Naive thymus-derived CD8-positive, alpha-beta T cell (primary cell): Measurements from ENCODE around the gene PPA1. TPM values are rescaled to one million over a fixed set of nuclear protein-coding genes. Genes with fewer than 3 reads are reported as not detected.
"Not testable (repeated sequence)": the region's sequence is repeated elsewhere in the genome, so short reads cannot be mapped to it uniquely, and the experiment has no call there.

Experiments
- ATAC-seq, 2 donors: fragments of 150-1000 bp; cut with Tn5 transposase in 1 of 2; sonication (Bioruptor Pico), chemical (Tn5 transposase) in 1 of 2; 1 replicate in 1 of 2; 2 replicates in 1 of 2; pipeline ENCODE4 v1.10.0; 2021; ENCODE audit warnings: mild to moderate bottlenecking in 2 of 2, moderate library complexity in 2 of 2
- POLR2A ChIA-PET: fragments of 350-600 bp; sonication (Branson Sonifier 250); formaldehyde crosslinking; loops from one replicate; lab custom pipeline; 2021; ENCODE audit warnings: antibody characterized with exemption; lab: Charles Lee
- DNase-seq, 10 donors: peaks; one replicate each; pipeline versions ENCODE4 v3.0.0 to v3.0.0-alpha.2; 2020 to 2022
- H3K27ac Mint-ChIP-seq, 10 donors: one replicate each; pipeline ENCODE4 v1.8.0; 2020 to 2022; ENCODE audit warnings: mild to moderate bottlenecking in 10 of 10, mixed read lengths in 10 of 10, moderate library complexity in 4 of 10, inconsistent platforms in 1 of 10
- H3K27me3 Mint-ChIP-seq, 5 donors: one replicate each; pipeline ENCODE4 v1.8.0; 2021 to 2022; ENCODE audit warnings: mixed read lengths in 5 of 5
- H3K36me3 Mint-ChIP-seq, 3 donors: one replicate each; pipeline ENCODE4 v1.8.0; 2020 to 2022; ENCODE audit warnings: mixed read lengths in 3 of 3, mild to moderate bottlenecking in 2 of 3, inconsistent platforms in 1 of 3
- H3K4me1 Mint-ChIP-seq, 4 donors: one replicate each; pipeline ENCODE4 v1.8.0; 2021 to 2022; ENCODE audit warnings: mixed read lengths in 4 of 4
- H3K4me3 Mint-ChIP-seq, 10 donors: one replicate each; pipeline ENCODE4 v1.8.0; 2020 to 2022; ENCODE audit warnings: mild to moderate bottlenecking in 10 of 10, mixed read lengths in 10 of 10, moderate library complexity in 6 of 10, inconsistent platforms in 1 of 10
- H3K9me3 Mint-ChIP-seq, 9 donors: one replicate each; pipeline ENCODE4 v1.8.0; 2020 to 2022; ENCODE audit warnings: mixed read lengths in 9 of 9, mild to moderate bottlenecking in 3 of 9, inconsistent platforms in 1 of 9, moderate library complexity in 1 of 9
- polyA plus RNA-seq, 3 donors: library from polyadenylated mRNA; unstranded; fragments of 300-500 nt; fragmentation: Illumina TruSeq; gene quantifications; one replicate each; pipeline ENCODE4 v1.2.3, GENCODE V29; 2021
- total RNA-seq, 8 experiments: library from RNA in 2 of 8; stranded (reverse) in 2 of 8; gene quantifications; one replicate each; pipeline ENCODE4 v1.2.3 and lab custom pipeline; 2021 to 2026

The PPA1 gene
- total and polyA plus RNA-seq, 5 experiments from 2014 or later = 51.0 to 222 (median 137) TPM

GRCh38 chr10:70266701-70267100 lies 33.5 kb upstream of the PPA1 start:
- DNase-seq (no peak), ATAC-seq (no peak)
- POLR2A ChIA-PET = no interaction called here
- H3K9me3 Mint-ChIP-seq = peaks cover 0 to 3% (median 0%) of the 10 kb centered on the region in 9 donors
- H3K36me3 Mint-ChIP-seq = peaks cover 0 to 2% (median 0%) of the 10 kb centered on the region in 3 donors
- H3K27ac Mint-ChIP-seq = peak overlapping the region in 1 of 10 donors; percentile 10
- no peak overlapping the region for H3K4me3 Mint-ChIP-seq
- H3K27me3 Mint-ChIP-seq = peaks cover 0 to 6% (median 3%) of the 10 kb centered on the region in 5 donors
- H3K4me1 Mint-ChIP-seq = peaks cover 0 to 12% (median 0%) of the 10 kb centered on the region in 4 donors

GRCh38 chr10:70266056-70266455 lies 32.8 kb upstream of the PPA1 start:
- Mint-ChIP-seq H3K9me3 (peaks cover 0 to 10% (median 3%) of the 10 kb centered on the region in 9 donors), H3K4me1 (peaks cover 0 to 10% (median 0%) of the 10 kb centered on the region in 4 donors), H3K36me3 (peaks cover 0 to 8% (median 5%) of the 10 kb centered on the region in 3 donors), H3K27me3 (peaks cover 3 to 9% (median 6%) of the 10 kb centered on the region in 5 donors), H3K27ac (no peak overlapping the region), H3K4me3 (no peak overlapping the region)
- DNase-seq = no peak
- POLR2A ChIA-PET = no interaction called here
- no peak for ATAC-seq

- Mint-ChIP-seq H3K27me3 (peaks cover 3 to 10% (median 10%) of the 10 kb centered on the region in 5 donors), H3K9me3 (peaks cover 0 to 12% (median 6%) of the 10 kb centered on the region in 9 donors), H3K36me3 (peaks cover 0 to 11% (median 5%) of the 10 kb centered on the region in 3 donors), H3K4me1 (peaks cover 0 to 10% (median 0%) of the 10 kb centered on the region in 4 donors), H3K4me3 (no peak overlapping the region), H3K27ac (peak overlapping the region in 1 of 10 donors; percentile 15)
- DNase-seq (no peak), ATAC-seq (peak in 1 of 2 donors; percentile 27)
- POLR2A ChIA-PET = no interaction called here
Observed at GRCh38 chr10:70265032-70265689, 31.9 kb upstream of the PPA1 start.

DNA sequence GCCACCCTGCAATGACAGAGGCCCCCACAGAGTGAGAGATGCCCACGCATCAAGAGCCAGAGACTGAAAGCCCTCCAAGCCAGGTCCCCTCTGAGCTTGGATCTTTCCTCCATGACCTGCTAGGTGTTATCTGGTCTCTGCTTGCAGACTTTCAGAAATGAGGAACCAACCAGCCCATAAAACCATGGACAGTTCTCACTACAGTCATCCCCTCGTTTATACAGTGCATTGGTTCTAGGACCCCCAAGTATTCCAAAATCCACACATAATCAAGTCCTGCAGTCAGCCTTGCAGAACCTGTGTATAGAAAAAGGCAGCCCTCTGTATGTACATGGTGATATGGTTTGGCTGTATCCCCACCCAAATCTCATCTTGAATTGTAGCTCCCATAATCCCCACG lies 27.5 kb upstream of the PPA1 start:
- Mint-ChIP-seq H3K36me3 (peaks cover 0 to 11% (median 5%) of the 10 kb centered on the region in 3 donors), H3K4me3 (no peak overlapping the region), H3K27ac (peak overlapping the region in 1 of 10 donors; percentile 6), H3K9me3 (peaks cover 0 to 12% (median 6%) of the 10 kb centered on the region in 9 donors), H3K27me3 (peaks cover 13 to 38% (median 29%) of the 10 kb centered on the region in 5 donors), H3K4me1 (peaks cover 0 to 6% (median 2%) of the 10 kb centered on the region in 4 donors)
- DNase-seq (no peak), ATAC-seq (no peak)
- POLR2A ChIA-PET = no interaction called here

DNA sequence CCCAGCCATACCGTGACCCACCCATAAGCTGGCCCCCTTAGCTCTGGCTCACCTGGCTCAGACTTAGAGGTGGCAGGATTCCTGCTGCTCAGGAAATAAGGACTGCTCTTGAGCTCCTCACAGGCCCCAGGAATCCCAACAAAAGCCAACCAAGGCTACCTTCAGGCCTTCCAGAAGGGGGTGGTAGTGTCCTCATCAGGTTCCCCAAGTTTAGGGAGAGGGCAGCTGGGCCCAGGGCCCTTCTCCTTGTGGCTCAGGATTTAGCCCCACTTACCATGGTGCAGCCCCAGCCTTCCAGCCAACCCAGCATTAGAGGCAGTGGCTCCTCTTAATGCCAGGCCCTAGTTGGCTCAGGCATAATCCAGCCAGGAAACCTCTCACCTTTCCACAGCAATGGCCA lies 27.0 kb upstream of the PPA1 start:
- Mint-ChIP-seq H3K27me3 (peaks cover 14 to 41% (median 32%) of the 10 kb centered on the region in 5 donors), H3K36me3 (peaks cover 0 to 11% (median 5%) of the 10 kb centered on the region in 3 donors), H3K4me1 (peaks cover 2 to 9% (median 7%) of the 10 kb centered on the region in 4 donors), H3K27ac (no peak overlapping the region), H3K9me3 (peaks cover 0 to 12% (median 6%) of the 10 kb centered on the region in 9 donors), H3K4me3 (no peak overlapping the region)
- POLR2A ChIA-PET = no interaction called here
- ATAC-seq = no peak
- no peak for DNase-seq

- ATAC-seq = no peak
- DNase-seq = no peak
- no peak overlapping the region for H3K27ac Mint-ChIP-seq
- H3K4me3 Mint-ChIP-seq = no peak overlapping the region
- peaks cover 22 to 50% (median 43%) of the 10 kb centered on the region in 5 donors for H3K27me3 Mint-ChIP-seq
- POLR2A ChIA-PET = no interaction called here
- peaks cover 2 to 11% (median 9%) of the 10 kb centered on the region in 4 donors for H3K4me1 Mint-ChIP-seq
- peaks cover 0 to 12% (median 6%) of the 10 kb centered on the region in 9 donors for H3K9me3 Mint-ChIP-seq
- H3K36me3 Mint-ChIP-seq = peaks cover 0 to 11% (median 5%) of the 10 kb centered on the region in 3 donors
Observed at GRCh38 chr10:70258216-70258615, 25.0 kb upstream of the PPA1 start.

- H3K27ac Mint-ChIP-seq, POLR2A ChIA-PET, ATAC-seq, H3K4me3 Mint-ChIP-seq, DNase-seq: not testable (repeated sequence)
- H3K36me3 Mint-ChIP-seq = peaks cover 0 to 11% (median 5%) of the 10 kb centered on the region in 3 donors
- peaks cover 22 to 50% (median 45%) of the 10 kb centered on the region in 5 donors for H3K27me3 Mint-ChIP-seq
- H3K4me1 Mint-ChIP-seq = peaks cover 2 to 11% (median 9%) of the 10 kb centered on the region in 4 donors
- H3K9me3 Mint-ChIP-seq = peaks cover 0 to 12% (median 6%) of the 10 kb centered on the region in 9 donors
Observed at GRCh38 chr10:70257816-70258215, 24.6 kb upstream of the PPA1 start.

DNA sequence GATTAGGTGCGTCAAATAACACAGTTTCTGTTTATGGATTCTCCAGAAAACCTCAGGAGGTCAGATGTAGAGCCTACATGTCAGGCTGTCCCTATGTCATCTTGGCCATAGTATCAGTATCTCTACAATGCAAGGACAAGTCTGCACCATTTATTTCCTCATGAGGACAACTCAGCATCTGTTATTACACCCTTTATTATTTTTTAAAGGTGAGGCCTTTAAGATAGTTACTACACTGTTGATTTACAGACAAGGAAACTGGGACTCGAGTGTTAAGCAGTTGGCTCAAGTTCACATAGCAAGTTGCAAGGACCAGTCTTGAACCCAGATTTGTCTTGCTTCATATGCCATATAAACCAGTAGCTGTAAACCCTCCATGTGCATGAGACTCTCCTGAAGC lies 23.2 kb upstream of the PPA1 start:
- H3K4me1 Mint-ChIP-seq = peaks cover 2 to 11% (median 9%) of the 10 kb centered on the region in 4 donors
- peak overlapping the region in 7 of 10 donors; percentile 28 to 82 (median 73) for H3K4me3 Mint-ChIP-seq
- H3K27ac Mint-ChIP-seq = no peak overlapping the region
- peaks cover 0 to 7% (median 4%) of the 10 kb centered on the region in 3 donors for H3K36me3 Mint-ChIP-seq
- H3K9me3 Mint-ChIP-seq = peaks cover 0 to 8% (median 6%) of the 10 kb centered on the region in 9 donors
- DNase-seq (no peak), ATAC-seq (no peak)
- POLR2A ChIA-PET = no interaction called here
- H3K27me3 Mint-ChIP-seq = peaks cover 22 to 50% (median 49%) of the 10 kb centered on the region in 5 donors

- POLR2A ChIA-PET = interaction anchor here (1.0 kb wide), 1 partner anchor 10 kb away, joined by 3 read pairs; no protein-coding TSS in a partner anchor
- ATAC-seq = peak; percentile 71 to 93
- Mint-ChIP-seq H3K9me3 (no peaks in the 10 kb centered on the region), H3K4me1 (peaks cover 2 to 11% (median 9%) of the 10 kb centered on the region in 4 donors), H3K4me3 (peak overlapping the region; percentile 63 to 85 (median 77)), H3K27me3 (peaks cover 22 to 49% (median 46%) of the 10 kb centered on the region in 5 donors), H3K27ac (no peak overlapping the region), H3K36me3 (peaks cover 0 to 2% (median 0%) of the 10 kb centered on the region in 3 donors)
- peak in 2 of 10 donors; percentile 16 to 20 for DNase-seq
Observed at GRCh38 chr10:70255329-70256299, 22.4 kb upstream of the PPA1 start.

DNA sequence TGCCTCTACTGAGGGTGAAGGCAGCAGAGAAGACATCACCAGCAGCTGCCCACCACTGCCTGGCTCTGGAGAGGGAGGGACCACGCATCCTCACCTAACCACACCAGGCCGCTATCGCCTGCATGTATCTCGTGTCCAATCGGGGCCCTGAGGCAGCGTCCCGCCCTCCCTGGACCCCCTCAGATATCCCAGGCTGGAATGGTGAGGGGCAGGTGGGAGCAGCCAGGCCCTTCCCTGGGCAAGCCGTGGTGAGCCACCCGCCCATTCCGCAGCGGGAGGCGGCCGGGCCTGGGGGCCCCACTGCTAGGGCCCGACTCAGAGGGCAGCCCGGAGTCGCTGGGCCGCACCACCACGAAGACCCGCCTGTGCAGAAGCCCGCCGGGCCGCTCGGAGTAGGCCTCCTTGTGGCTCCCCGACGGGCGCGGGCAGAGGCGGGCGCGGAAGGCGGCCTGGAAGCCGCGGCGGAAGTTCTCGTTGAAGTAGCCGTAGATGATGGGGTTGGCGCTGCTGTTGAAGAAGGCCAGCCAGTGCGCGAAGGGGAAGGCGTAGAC lies 21.6 kb upstream of the PPA1 start:
- peaks cover 0 to 2% (median 0%) of the 10 kb centered on the region in 3 donors for H3K36me3 Mint-ChIP-seq
- no peaks in the 10 kb centered on the region for H3K9me3 Mint-ChIP-seq
- no peak overlapping the region for H3K27ac Mint-ChIP-seq
- peaks cover 2 to 11% (median 9%) of the 10 kb centered on the region in 4 donors for H3K4me1 Mint-ChIP-seq
- DNase-seq (no peak), ATAC-seq (peak; percentile 50 to 62)
- H3K27me3 Mint-ChIP-seq = peaks cover 22 to 52% (median 46%) of the 10 kb centered on the region in 5 donors
- POLR2A ChIA-PET = interaction anchor here (1.0 kb wide), 1 partner anchor 10 kb away, joined by 3 read pairs; no protein-coding TSS in a partner anchor
- H3K4me3 Mint-ChIP-seq = peak overlapping the region; percentile 39 to 85 (median 72)

- POLR2A ChIA-PET = interaction anchor here (0.8 kb wide), 1 partner anchor 70 kb away, joined by 3 read pairs; no protein-coding TSS in a partner anchor
- ATAC-seq (no peak), DNase-seq (no peak)
- no peak overlapping the region for H3K27ac Mint-ChIP-seq
- H3K36me3 Mint-ChIP-seq = peaks cover 0 to 2% (median 0%) of the 10 kb centered on the region in 3 donors
- H3K4me3 Mint-ChIP-seq = peak overlapping the region in 7 of 10 donors; percentile 9 to 79 (median 38)
- H3K27me3 Mint-ChIP-seq = peaks cover 20 to 50% (median 44%) of the 10 kb centered on the region in 5 donors
- H3K9me3 Mint-ChIP-seq = no peaks in the 10 kb centered on the region
- H3K4me1 Mint-ChIP-seq = peaks cover 2 to 11% (median 9%) of the 10 kb centered on the region in 4 donors
Observed at GRCh38 chr10:70253878-70254765, 20.9 kb upstream of the PPA1 start.
